Adipose tissue (tissue), 3 donors: ENCODE results near the gene PDS5B. TPM values are rescaled to one million over a fixed set of nuclear protein-coding genes. Genes with fewer than 3 reads are reported as not detected.

Source experiments
- H3K27ac ChIP-seq: one replicate; pipeline ENCODE4 v1.5.1; 2013; ENCODE audit warnings: low read depth, low read length
- WGBS, 3 donors: extraction: QIAGEN DNeasy Blood & Tissue Kit; methylation state at CpG; one replicate each; pipeline ENCODE4 v1.1.7; 2013; 5-methylcytosine and 5-hydroxymethylcytosine counted together
- polyA plus RNA-seq, 3 donors: library from polyadenylated mRNA; stranded (reverse); fragments of 200-250 nt; gene quantifications; one replicate each; pipeline ENCODE4 v1.2.3, GENCODE V29; 2013
- donor health status: healthy with polysubstance abuse.
- donor health status: Bipolar disorder and iron deficiency.
- donor health status: healthy.

The PDS5B gene
- polyA plus RNA-seq, 3 donors, result 3.9 to 10.3 (median 6.8) TPM

DNA sequence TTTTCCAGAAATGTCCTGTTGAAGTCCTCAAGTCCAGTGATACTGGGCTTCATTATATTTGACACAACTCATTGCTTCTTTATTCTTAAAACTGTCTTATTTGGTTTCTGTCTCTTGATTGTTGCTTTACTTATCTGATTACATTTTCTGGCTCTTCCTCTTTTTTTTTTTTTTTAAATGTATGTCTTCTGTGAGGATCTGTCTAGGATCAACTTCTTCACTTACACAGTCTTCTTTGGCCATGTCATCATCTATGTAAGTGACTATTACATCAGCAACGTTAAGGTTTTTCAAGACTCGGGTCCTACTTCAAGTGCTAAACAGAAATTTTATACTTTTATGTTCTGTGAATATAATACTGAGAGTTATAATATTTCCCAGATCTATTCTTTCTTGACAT lies 162.1 kb downstream of the PDS5B start:
- WGBS, 3 donors, result 69 to 87% (median 72%) methylated on average over 2 of the region's 2 CpGs
- no peak overlapping the region for H3K27ac ChIP-seq

DNA sequence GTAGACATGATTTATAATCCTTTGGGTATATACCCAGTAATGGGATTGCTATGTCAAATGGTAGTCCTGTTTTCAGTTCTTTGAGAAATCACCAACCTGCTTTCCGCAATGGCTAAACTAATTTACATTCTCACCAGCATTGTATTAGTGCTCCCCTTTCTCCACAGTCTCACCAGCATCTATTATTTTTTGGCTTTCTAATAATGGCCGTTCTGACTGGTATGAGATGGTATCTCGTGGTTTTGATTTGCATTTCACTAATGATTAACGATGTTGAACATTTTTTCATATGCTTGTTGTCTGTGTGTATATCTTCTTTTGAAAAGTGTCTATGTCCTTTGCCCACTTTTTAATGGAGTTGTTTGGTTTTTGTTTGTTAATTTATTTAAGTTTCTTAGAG lies 165.1 kb downstream of the PDS5B start:
- H3K27ac ChIP-seq, result no peak overlapping the region
- 91 to 95% (median 93%) methylated on average over 4 of the region's 4 CpGs for WGBS, 3 donors

DNA sequence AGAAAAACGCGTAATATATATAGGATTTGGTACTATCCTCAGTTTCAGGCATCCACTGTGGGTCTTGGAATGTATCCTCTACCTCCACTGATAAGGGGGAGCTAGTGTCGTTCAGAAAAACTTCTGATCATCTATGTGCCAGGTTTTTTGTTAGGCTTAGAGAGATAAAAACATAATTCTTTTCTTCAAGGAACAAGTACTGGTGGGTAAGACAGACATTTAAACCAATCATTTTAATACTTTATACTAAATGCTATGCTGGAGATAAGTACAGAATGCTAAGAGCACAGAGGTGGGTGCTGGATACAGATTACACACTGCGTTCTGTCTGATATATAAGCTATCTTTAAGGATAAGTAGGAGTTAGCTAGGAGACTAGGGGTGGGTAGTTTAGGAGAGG lies 166.1 kb downstream of the PDS5B start:
- WGBS, 3 donors, result 66 to 96% (median 95%) methylated on average over 4 of the region's 4 CpGs
- no peak overlapping the region for H3K27ac ChIP-seq

DNA sequence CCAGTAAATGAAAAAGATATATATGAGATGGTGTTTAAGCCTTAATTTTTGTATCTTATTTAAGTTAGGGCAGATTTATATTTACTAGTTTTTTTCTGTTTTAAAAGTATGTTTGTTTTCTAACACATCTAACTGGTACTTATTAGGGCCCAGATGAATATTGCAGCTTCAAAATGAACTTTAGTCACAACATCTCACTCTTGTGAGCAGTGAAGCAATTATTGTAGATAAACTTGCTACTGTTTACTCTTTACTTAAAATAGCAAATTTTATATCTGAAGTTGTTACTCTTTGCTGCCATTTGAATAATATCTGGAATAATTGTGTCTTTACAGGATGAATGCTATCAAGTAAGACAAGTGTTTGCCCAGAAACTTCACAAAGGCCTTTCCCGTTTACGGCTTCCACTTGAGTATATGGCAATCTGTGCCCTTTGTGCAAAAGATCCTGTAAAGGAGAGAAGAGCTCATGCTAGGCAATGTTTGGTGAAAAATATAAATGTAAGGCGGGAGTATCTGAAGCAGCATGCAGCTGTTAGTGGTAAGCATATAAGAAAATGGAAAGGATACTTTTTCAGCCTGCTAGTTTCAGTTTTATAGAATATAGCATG lies 166.8 kb downstream of the PDS5B start:
- no peak overlapping the region for H3K27ac ChIP-seq
- 39 to 95% (median 87%) methylated on average over 3 of the region's 3 CpGs for WGBS, 3 donors

DNA sequence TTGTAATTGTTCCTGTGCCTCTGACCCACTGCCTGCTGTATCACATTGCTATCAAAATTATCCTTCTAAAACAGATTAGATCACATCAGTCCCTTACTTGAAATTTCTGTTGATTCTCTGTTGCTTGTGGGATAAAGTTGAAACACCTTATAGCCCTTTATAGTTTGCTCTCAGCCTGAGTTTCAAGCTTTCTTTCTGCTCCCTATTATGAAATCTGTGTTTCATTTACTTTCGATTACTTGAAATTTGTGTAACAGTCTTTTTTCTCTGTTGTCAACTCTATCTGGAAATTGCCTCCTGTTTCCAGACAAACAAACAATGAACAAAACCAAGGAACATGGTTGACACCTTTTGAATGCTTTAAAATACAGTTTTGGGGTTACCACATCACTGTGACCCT lies 167.9 kb downstream of the PDS5B start:
- H3K27ac ChIP-seq, result no peak overlapping the region
- WGBS, 3 donors, result 93 to 100% (median 94%) methylated on average over 1 of the region's 1 CpG

DNA sequence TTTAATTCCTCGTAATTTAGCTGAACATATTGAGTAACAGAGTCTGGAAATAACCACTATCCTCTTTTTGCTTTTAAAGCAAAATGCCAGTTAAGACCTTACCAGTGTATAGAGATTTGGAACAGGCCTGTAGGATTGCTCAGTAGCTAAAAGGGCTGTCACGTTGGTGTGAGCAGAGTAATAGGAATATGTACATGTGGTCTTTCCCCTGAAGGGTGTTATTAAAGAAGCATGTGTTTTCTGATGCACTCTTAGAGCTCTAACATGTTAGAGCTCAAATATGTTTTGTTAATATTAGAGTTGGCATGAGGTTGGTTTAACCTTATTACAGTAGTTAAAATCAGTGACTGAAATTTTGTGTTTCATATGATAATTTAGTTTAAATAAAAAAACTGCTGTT lies 172.9 kb downstream of the PDS5B start:
- H3K27ac ChIP-seq, result no peak overlapping the region
- 82 to 94% (median 88%) methylated on average over 2 of the region's 2 CpGs for WGBS, 3 donors

DNA sequence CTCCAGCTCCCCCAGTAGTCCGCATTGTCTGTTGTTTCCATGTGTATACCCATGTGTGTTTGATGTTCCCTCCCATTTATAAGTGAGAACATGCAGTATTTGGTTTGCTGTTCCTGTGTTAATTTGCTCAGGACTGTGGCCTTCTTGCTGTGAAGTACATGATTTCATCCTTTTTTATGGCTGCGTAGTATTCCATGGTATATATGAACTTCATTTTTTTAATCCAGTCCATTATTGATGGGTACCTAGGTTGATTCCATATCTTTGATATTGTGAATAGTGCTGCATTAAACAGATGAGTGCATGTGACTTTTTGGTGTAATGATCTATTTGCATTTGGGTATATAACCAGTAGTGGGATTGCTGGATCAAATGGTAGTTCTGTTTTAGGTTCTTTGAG lies 175.2 kb downstream of the PDS5B start:
- H3K27ac ChIP-seq, result no peak overlapping the region
- 98 to 100% (median 99%) methylated on average over 2 of the region's 2 CpGs for WGBS, 3 donors

DNA sequence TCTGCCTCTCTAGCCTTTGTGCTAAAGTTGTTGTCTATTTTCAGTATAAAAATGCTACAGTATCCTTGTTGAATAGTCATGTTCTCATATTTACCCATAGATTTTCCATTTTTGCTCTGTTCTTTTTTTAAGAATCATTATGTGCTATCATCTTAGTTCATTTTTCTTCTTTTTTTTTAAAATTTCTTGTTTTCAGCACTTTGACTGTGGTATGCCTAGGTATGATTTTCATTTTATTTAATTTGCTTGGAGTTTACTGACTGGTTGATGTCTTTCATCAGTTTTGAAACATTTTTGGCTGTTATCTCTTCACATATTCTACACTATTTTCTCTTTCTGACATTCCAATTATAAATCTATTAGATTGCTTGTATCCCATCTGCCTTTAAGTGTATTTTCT lies 192.9 kb downstream of the PDS5B start:
- H3K27ac ChIP-seq, result no peak overlapping the region

DNA sequence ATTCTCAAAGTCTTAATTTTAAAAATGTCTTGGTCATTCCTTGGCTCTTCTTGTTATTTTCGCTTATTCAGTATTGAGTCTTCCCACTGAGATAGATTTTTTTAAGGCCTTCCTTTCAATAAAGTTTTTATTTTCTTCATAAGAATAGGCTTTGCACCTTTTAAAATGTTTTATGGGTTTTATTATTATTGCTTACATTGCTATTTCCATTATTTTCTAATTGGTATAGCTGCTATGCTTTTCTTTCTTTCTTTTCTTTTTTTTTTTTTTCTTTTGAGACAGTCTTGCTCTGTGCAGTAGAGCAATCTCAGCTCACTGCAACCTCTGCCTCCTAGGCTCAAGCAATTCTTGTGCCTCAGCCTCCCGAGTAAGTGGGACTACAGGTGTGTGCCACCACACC lies 195.7 kb downstream of the PDS5B start:
- WGBS, 3 donors, result 95 to 98% (median 97%) methylated on average over 2 of the region's 2 CpGs
- no peak overlapping the region for H3K27ac ChIP-seq

DNA sequence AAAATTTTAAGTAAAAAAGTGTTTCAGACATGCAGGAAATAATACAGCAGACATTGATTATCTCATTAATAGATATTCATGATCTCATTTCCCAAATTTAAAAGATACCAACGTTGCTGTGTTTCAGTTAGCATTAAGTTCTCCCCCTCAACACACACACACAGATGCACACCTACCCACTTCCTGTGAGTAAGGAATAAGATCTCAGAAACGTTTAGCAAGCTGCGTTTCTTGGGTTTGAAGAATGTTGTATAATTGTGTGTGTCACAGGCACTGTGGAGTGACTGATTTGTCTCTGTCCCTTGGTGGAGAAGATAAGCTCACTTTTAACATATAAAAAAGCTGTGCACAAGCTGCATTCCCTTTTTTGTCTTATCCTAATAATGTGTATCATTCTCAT lies 196.8 kb downstream of the PDS5B start:
- 28 to 46% (median 32%) methylated on average over 3 of the region's 3 CpGs for WGBS, 3 donors
- no peak overlapping the region for H3K27ac ChIP-seq

DNA sequence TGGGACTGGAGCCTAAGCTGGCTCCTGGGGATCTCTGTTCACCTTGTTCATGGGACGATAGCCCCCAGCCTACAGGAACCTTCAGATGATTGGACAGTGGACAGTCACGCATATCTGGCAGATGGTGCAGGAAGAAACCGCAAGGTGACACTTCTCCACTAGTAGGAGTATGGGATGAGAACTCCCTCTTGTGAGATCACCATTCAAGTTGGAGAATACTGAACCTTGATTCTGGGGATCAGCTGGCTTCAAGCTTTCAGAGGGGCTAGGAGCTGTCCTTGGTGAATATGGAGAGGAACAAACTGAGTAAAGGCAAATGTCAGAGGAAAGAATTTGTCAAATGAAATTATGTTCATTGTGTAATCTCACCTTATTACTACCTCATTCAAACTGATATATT lies 204.5 kb downstream of the PDS5B start:
- WGBS, 3 donors, result 88 to 96% (median 94%) methylated on average over 3 of the region's 3 CpGs

DNA sequence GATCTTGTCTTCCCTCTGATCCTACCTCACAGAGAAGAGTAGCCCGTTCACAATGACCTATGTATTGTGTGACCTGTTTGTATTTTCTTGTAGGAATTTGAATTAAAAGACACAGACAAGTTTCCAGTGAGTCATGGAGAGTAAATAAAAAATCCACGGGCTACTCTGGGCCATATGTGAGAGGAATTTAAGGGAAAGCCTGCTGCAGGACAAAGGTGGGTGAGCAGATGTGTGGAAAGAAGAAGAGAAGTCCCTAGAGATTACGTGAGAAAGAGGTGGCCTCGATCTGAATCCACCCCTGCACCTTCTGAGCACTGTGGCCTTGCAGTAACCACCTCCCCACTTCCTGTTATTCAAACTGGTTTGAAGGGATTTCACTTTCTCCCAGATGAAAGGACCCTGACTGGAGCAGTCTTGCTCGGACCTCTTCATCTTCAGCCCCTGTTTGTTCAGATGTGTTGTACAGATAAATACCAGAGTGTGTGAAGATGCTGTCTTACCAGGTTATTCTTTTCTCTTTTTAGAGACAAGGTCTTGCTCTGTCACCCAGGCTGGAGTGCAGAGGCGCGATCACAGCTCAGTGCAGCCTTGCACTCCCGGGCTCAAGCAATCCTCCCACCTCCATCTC lies 205.4 kb downstream of the PDS5B start:
- 64 to 70% (median 68%) methylated on average over 8 of the region's 8 CpGs for WGBS, 3 donors
- no peak overlapping the region for H3K27ac ChIP-seq

More for the DNA sequence above, 204.5 kb downstream of the PDS5B start:
- H3K27ac ChIP-seq, result no peak overlapping the region

DNA sequence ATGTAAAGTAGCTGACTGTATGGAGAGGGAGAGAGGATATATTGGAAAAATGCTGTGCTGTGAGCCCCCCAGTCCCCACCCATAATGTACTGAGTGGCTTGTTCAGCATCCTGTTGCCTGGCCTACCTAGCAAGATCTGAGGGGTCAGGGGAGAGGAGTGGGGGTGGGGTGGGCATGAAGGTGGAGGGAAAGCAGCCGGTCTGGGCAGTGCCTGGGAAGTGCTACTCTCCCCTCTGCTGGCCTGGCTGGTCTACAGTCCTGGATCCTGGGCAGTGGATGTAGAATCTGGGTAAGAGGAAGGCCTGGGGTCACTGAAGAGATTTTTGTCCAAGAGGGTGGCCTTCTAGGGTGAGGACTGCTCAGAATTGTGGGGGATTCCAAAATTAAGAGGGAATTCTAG lies 210.5 kb downstream of the PDS5B start:
- H3K27ac ChIP-seq, result no peak overlapping the region
- 88 to 95% (median 89%) methylated on average over 1 of the region's 1 CpG for WGBS, 3 donors

DNA sequence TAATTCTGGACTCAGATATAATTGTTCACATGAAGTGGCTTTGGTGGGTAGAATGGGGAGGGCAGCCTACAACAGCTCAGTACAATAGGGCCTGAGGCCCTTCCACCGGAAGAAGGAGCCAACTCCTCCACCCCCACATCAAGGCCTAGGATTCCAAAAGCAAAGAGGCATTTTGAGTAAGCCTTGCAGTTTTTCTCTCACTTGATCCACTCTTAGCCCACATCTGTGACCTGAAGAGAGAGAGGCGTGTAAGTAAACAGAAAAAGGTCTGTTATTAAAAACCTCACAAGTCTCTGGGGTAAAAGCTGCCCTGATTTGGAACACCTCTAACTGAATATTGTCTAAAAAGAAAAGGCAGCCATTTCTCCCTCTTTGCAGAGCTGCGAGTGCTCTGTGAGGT lies 215.9 kb downstream of the PDS5B start:
- no peak overlapping the region for H3K27ac ChIP-seq
- 83 to 86% (median 86%) methylated on average over 3 of the region's 3 CpGs for WGBS, 3 donors

DNA sequence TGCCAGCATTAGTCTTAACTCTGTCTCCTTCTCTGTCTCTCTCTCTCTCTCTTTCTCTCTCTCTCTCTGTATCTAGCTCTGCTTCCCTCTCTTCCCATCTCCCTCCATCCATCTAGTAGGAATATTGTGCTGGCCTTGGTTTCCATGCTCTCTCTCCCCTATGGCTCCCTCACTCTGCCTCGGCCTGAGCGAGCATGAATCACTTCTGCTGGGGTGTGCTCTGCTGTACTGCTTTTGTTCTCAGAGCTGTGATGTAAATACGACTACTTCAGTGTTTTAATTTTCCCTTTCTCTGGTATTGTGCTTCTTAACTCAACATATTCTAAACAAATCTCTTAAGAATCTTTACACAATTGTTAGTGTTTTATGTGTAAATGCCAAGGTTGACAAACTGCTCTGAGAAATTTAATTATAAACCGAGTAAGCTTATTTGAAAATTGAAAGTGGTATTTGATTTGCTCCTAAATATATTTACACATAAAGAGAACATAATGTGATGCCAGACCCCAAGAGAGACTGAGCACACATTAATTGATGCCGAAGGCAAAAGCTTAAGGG lies 218.5 kb downstream of the PDS5B start:
- WGBS, 3 donors, result 67 to 82% (median 79%) methylated on average over 5 of the region's 5 CpGs
- H3K27ac ChIP-seq, result no peak overlapping the region

DNA sequence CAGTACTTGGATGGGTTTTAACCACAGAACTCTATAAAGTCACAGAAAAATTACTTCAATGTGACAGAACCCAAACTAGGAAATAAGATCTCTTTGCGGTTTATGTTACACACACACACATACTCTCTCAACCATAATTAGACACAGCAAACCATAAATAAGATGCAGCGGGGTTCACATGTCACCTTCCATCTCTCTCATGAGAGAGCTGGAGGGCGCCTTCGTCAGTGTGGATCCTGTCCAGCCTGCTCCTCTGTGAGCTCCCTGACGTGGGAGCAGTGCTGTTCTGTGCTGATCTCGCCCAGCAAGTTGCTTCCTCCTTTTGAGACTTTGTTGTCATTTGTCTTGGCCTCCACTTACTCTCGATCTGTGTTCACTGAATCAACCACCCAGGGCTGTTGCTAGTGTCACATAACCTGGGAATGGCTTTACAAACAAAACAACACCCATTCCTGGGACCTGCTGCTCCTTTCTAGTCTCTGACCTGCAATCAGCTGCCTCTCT lies 225.1 kb downstream of the PDS5B start:
- WGBS, 3 donors, result 26 to 48% (median 35%) methylated on average over 7 of the region's 7 CpGs
- no peak overlapping the region for H3K27ac ChIP-seq

DNA sequence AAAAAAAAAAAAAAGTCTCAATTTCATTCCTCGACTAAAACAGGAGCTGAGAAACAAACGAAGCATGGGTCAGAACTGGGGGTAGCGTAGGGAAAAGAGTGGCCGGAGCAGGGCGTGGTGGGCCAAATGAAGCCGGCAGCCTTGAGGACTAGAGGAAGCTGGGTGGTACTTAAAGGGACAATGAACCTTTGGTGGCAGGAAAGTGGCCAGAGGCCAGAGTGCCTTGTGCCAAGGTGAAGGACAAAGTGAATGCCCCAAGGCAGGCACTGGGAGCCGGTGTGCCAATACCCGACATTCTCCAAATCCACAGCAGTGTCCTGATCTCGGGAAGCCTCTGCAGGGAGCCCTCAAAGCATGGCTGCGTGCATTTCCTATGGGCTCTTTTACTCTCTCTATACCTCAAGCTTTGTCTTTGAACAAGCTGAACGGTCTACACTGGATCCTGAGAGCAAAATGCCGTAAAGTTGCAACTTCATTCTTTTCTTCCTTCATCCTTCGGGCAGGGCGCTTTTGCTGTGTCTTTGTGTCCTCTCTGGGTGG lies 235.0 kb downstream of the PDS5B start:
- WGBS, 3 donors, result 84 to 89% (median 86%) methylated on average over 14 of the region's 14 CpGs
- no peak overlapping the region for H3K27ac ChIP-seq

DNA sequence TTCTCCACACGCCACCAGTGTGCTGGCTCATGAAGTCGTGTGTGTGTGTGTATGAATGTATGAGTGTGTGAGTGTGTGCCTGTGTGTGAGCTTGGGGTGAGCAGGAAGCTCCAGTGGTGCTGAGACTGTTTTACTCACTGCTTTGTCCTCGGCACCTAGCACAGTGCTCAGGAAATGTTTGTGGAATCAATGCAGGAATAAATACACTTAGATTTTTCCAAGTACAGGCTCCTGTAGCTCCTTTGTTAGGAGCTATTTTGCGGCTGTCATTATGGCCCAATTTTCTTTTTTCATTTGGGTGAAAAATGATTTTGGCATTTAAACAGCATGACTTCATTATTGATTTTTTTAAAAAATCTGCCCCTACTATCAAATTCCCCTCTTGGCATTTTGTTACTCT lies 236.5 kb downstream of the PDS5B start:
- H3K27ac ChIP-seq, result no peak overlapping the region
- 55 to 83% (median 77%) methylated on average over 4 of the region's 4 CpGs for WGBS, 3 donors

DNA sequence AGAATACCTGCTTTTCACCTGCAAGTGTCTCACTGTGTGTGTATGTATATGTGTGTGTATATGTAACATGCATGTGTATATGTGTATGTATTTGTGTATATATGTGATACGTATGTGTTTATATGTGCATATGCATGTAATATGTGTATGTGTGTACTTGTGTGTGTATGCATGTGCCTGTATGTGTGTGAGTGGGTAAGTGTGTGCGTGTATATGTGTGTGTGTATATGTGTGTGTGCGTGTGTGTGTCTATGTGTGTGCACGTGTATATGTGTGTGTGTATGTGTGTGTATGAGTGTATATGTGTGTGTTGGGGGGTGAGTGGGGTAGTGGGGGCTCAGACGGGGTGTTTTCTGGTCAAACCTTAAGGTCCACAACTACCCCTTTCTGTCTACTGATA lies 237.3 kb downstream of the PDS5B start:
- no peak overlapping the region for H3K27ac ChIP-seq
- 84 to 94% (median 93%) methylated on average over 5 of the region's 5 CpGs for whole genome bisulfite sequencing, 3 donors

DNA sequence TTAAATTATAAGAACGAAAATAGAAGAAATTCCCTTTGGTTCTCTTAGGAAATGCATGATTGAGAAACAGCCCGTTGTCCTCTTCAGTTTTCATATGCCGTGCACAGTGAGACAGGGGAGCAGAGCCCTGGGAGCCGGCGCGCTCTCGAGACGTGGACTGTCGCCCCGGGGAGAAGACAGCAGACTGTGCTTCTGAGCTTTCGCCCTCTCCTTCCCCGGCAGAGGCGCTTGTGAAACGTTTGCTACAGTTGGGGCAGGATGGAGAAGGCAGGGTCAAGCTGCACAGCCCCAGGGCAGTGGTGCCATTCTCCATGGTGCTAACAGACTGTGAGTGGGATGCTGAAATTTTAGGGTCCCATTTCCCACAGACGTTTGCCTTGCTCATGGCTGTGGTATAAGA lies 237.8 kb downstream of the PDS5B start:
- 72 to 84% (median 79%) methylated on average over 15 of the region's 15 CpGs for WGBS, 3 donors
- no peak overlapping the region for H3K27ac ChIP-seq
